H9 (cell line): ENCODE results near the gene RPL15. TPM values are rescaled to one million over a fixed set of nuclear protein-coding genes. Genes with fewer than 3 reads are reported as not detected.

Source experiments
- DNase-seq: peaks from one replicate; pipeline ENCODE4 v3.0.0-alpha.2; 2017
- H2AFZ ChIP-seq: one replicate; pipeline ENCODE4 v1.6.1; 2013; ENCODE audit warnings: mild to moderate bottlenecking, low read length, control low read depth, moderate library complexity
- H2AK5ac ChIP-seq: 2 replicates; pipeline ENCODE4 v1.6.1; 2013; ENCODE audit warnings: low read length, control low read depth, mixed read lengths; ENCODE audit not compliant: insufficient read length
- H2BK120ac ChIP-seq: one replicate; pipeline ENCODE4 v1.6.1; 2013; ENCODE audit warnings: low read depth, mild to moderate bottlenecking, low read length, control low read depth, inconsistent platforms; ENCODE audit not compliant: poor library complexity, severe bottlenecking
- H2BK12ac ChIP-seq: 2 replicates; pipeline ENCODE4 v1.6.1; 2013; ENCODE audit warnings: low read length, control low read depth, mixed read lengths, low read depth; ENCODE audit not compliant: insufficient read length
- H2BK15ac ChIP-seq: 2 replicates; pipeline ENCODE4 v1.6.1; 2013; ENCODE audit warnings: low read depth, low read length, control low read depth
- H2BK20ac ChIP-seq: one replicate; pipeline ENCODE4 v1.6.1; 2013; ENCODE audit warnings: low read depth, mild to moderate bottlenecking, low read length, control low read depth, inconsistent platforms; ENCODE audit not compliant: poor library complexity, severe bottlenecking
- H2BK5ac ChIP-seq: 2 replicates; pipeline ENCODE4 v1.6.1; 2013; ENCODE audit warnings: low read length, control low read depth, mixed read lengths; ENCODE audit not compliant: insufficient read length
- H3K14ac ChIP-seq: 2 replicates; pipeline ENCODE4 v1.6.1; 2013; ENCODE audit warnings: low read length, control low read depth; ENCODE audit not compliant: insufficient read depth
- H3K18ac ChIP-seq: 2 replicates; pipeline ENCODE4 v1.6.1; 2013; ENCODE audit warnings: low read depth, mild to moderate bottlenecking, mixed read lengths, low read length, control low read depth; ENCODE audit not compliant: insufficient read length
- H3K23ac ChIP-seq: 2 replicates; pipeline ENCODE4 v1.6.1; 2013; ENCODE audit warnings: low read length, control low read depth, mixed read lengths, low read depth; ENCODE audit not compliant: insufficient read length
- H3K23me2 ChIP-seq: 2 replicates; pipeline ENCODE4 v1.6.1; 2013; ENCODE audit warnings: low read depth, mild to moderate bottlenecking, mixed read lengths, low read length, control low read depth; ENCODE audit not compliant: insufficient read length, poor library complexity, severe bottlenecking
- H3K27ac ChIP-seq: 2 replicates; pipeline ENCODE4 v1.5.1; 2013; ENCODE audit warnings: low read length, control low read depth, mixed read lengths, low read depth; ENCODE audit not compliant: insufficient read length
- H3K27me3 ChIP-seq: 2 replicates; pipeline ENCODE4 v1.6.1; 2013; ENCODE audit warnings: low read length, control low read depth, inconsistent platforms; ENCODE audit not compliant: insufficient read depth
- H3K4ac ChIP-seq: 2 replicates; pipeline ENCODE4 v1.6.1; 2013; ENCODE audit warnings: low read depth, mild to moderate bottlenecking, control low read depth, inconsistent platforms, low read length, moderate library complexity
- H3K4me1 ChIP-seq: 2 replicates; pipeline ENCODE4 v1.6.1; 2013; ENCODE audit warnings: low read length, control low read depth, inconsistent platforms; ENCODE audit not compliant: insufficient read depth
- H3K4me2 ChIP-seq: 2 replicates; pipeline ENCODE4 v1.6.1; 2013; ENCODE audit warnings: low read length, control low read depth, mixed read lengths; ENCODE audit not compliant: insufficient read length, insufficient read depth
- H3K56ac ChIP-seq: 2 replicates; pipeline ENCODE4 v1.6.1; 2013; ENCODE audit warnings: low read depth, mild to moderate bottlenecking, mixed read lengths, low read length, control low read depth; ENCODE audit not compliant: insufficient read length
- H3K79me1 ChIP-seq: 2 replicates; pipeline ENCODE4 v1.6.1; 2013; ENCODE audit warnings: low read depth, mild to moderate bottlenecking, moderate library complexity, low read length, control low read depth, inconsistent platforms; ENCODE audit not compliant: insufficient read depth, poor library complexity, severe bottlenecking
- H3K79me2 ChIP-seq: 2 replicates; pipeline ENCODE4 v1.6.1; 2013; ENCODE audit warnings: low read length, control low read depth, inconsistent platforms; ENCODE audit not compliant: insufficient read depth
- H3K9ac ChIP-seq: 2 replicates; pipeline ENCODE4 v1.6.1; 2013; ENCODE audit warnings: low read length, control low read depth, mixed read lengths; ENCODE audit not compliant: insufficient read length; ENCODE audit errors: extremely low read depth
- H3K9me3 ChIP-seq: one replicate; pipeline ENCODE4 v1.6.1; 2013; ENCODE audit warnings: low read depth, low read length, inconsistent platforms; ENCODE audit not compliant: control insufficient read depth
- H3T11ph ChIP-seq: one replicate; pipeline ENCODE4 v1.6.1; 2013; ENCODE audit warnings: mild to moderate bottlenecking, low read length, control low read depth, inconsistent platforms
- H4K20me1 ChIP-seq: one replicate; pipeline ENCODE4 v1.6.1; 2013; ENCODE audit not compliant: control insufficient read depth, insufficient read length, insufficient read depth
- H4K5ac ChIP-seq: 2 replicates; pipeline ENCODE4 v1.6.1; 2013; ENCODE audit warnings: low read depth, mild to moderate bottlenecking, mixed read lengths, low read length, control low read depth; ENCODE audit not compliant: insufficient read length
- H4K8ac ChIP-seq: replicated peaks from 2 replicates; pipeline ENCODE4 v1.6.1; 2013; ENCODE audit warnings: low read length, control low read depth, mixed read lengths, low read depth; ENCODE audit not compliant: insufficient read length
- H4K91ac ChIP-seq: 2 replicates; pipeline ENCODE4 v1.6.1; 2013; ENCODE audit warnings: low read depth, mild to moderate bottlenecking, moderate library complexity, mixed read lengths, low read length, control low read depth; ENCODE audit not compliant: insufficient read length
- H3K27ac Mint-ChIP-seq, 3 experiments: 2 replicates in 2 of 3; 3 replicates in 1 of 3; pipeline ENCODE4 v1.8.0; 2020 to 2021; ENCODE audit warnings: mixed read lengths in 3 of 3, mild to moderate bottlenecking in 1 of 3, moderate library complexity in 1 of 3
- H3K27me3 Mint-ChIP-seq: 2 replicates; pipeline ENCODE4 v1.8.0; 2021; ENCODE audit warnings: low read depth, mild to moderate bottlenecking, moderate library complexity, mixed read lengths
- H3K36me3 Mint-ChIP-seq, 3 experiments: 2 replicates in 2 of 3; 3 replicates in 1 of 3; pipeline ENCODE4 v1.8.0; 2020 to 2021; ENCODE audit warnings: low read depth in 3 of 3, mixed read lengths in 3 of 3; ENCODE audit not compliant: insufficient read depth in 1 of 3
- H3K4me1 Mint-ChIP-seq, 2 experiments: 2 replicates each; pipeline ENCODE4 v1.8.0; 2020; ENCODE audit warnings: mixed read lengths in 2 of 2
- H3K4me3 Mint-ChIP-seq, 2 experiments: 2 replicates in 1 of 2; 3 replicates in 1 of 2; pipeline ENCODE4 v1.8.0; 2020 to 2021; ENCODE audit warnings: mild to moderate bottlenecking in 2 of 2, mixed read lengths in 2 of 2, moderate library complexity in 1 of 2
- H3K9me3 Mint-ChIP-seq, 2 experiments: 2 replicates in 1 of 2; 3 replicates in 1 of 2; pipeline ENCODE4 v1.8.0; 2020; ENCODE audit warnings: mild to moderate bottlenecking in 2 of 2, mixed read lengths in 2 of 2, moderate library complexity in 1 of 2
- WGBS: extraction: QIAGEN DNeasy Blood & Tissue Kit; methylation state at CpG from one replicate; pipeline ENCODE4 v1.1.7; 2013; ENCODE audit warnings: missing lambda C conversion rate, low lambda C conversion rate, mixed read lengths; ENCODE audit not compliant: insufficient read length; ENCODE audit errors: extremely low coverage; 5-methylcytosine and 5-hydroxymethylcytosine counted together
- total RNA-seq: library from RNA; stranded (reverse); gene quantifications from 2 replicates; pipeline ENCODE4 v1.2.1, GENCODE V29; 2021
- TF ChIP-seq, protein P1 (sequence below): fragments of 200-600 bp; sonication (generic); conservative IDR thresholded peaks from 3 replicates; pipeline ENCODE4 v1.8.0; 2021; ENCODE audit warnings: antibody characterized with exemption, mild to moderate bottlenecking

Gene RPL15
- total RNA-seq, 1 experiment from 2014 or later = 2,794 TPM

DNA sequence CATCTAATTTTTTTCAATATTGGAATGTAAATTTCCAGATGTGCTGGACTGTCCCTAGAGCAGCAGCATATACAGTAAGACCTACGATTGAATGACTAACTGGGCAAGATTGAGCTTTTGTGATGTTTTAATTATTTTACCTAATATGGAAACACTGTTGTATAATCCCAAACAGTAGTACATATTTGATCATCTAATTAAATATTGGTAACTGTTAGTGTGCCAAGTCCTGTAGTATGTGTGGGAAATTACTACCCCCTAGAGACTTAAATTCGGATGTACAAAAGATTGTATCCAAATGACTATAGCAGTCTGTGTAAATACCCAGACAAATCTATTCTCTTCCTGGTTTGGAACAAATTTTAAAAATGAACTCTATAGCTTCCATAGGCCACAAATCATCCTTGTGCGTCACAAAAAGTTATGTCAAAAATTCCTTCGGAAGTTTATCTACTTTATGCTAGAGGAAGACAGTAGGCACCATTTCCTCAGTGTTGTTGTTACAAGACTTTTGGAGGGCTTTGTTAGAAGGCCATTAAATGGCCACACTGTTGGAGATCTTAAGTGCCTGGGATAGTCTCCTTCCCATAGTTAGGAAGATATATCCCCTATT, 41.7 kb upstream of the RPL15 start:
- H3K4me3 Mint-ChIP-seq = no peak overlapping the region
- no peaks in the 10 kb centered on the region for H3K9me3 ChIP-seq
- H3K4me1 Mint-ChIP-seq = peaks cover 19 to 23% of the 10 kb centered on the region in 2 experiments
- peaks cover 21 to 39% (median 37%) of the 10 kb centered on the region in 3 experiments for H3K36me3 Mint-ChIP-seq
- no peak overlapping the region for H3K23ac ChIP-seq
- DNase-seq = no peak
- H3K4ac ChIP-seq = no peak overlapping the region
- H3K4me1 ChIP-seq = peaks cover 2% of the 10 kb centered on the region; the same call in 1 of the 2 replicates
- no peaks in the 10 kb centered on the region for H3K79me1 ChIP-seq
- H3K27me3 ChIP-seq = no peaks in the 10 kb centered on the region
- no peak overlapping the region for H2BK12ac ChIP-seq
- no peak overlapping the region for H3K9ac ChIP-seq
- no peak overlapping the region for H3K56ac ChIP-seq
- H3K4me2 ChIP-seq = no peak overlapping the region
- no peak overlapping the region for H2AFZ ChIP-seq
- peaks cover 14 to 28% of the 10 kb centered on the region in 2 experiments for H3K9me3 Mint-ChIP-seq
- H3K18ac ChIP-seq = no peak overlapping the region
- H2BK120ac ChIP-seq = no peak overlapping the region
- no peak overlapping the region for H2BK20ac ChIP-seq
- TF ChIP-seq, protein P1, sequence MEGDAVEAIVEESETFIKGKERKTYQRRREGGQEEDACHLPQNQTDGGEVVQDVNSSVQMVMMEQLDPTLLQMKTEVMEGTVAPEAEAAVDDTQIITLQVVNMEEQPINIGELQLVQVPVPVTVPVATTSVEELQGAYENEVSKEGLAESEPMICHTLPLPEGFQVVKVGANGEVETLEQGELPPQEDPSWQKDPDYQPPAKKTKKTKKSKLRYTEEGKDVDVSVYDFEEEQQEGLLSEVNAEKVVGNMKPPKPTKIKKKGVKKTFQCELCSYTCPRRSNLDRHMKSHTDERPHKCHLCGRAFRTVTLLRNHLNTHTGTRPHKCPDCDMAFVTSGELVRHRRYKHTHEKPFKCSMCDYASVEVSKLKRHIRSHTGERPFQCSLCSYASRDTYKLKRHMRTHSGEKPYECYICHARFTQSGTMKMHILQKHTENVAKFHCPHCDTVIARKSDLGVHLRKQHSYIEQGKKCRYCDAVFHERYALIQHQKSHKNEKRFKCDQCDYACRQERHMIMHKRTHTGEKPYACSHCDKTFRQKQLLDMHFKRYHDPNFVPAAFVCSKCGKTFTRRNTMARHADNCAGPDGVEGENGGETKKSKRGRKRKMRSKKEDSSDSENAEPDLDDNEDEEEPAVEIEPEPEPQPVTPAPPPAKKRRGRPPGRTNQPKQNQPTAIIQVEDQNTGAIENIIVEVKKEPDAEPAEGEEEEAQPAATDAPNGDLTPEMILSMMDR = no peak
- no peak overlapping the region for H4K5ac ChIP-seq
- no peak overlapping the region for H2BK5ac ChIP-seq
- no peak overlapping the region for H3T11ph ChIP-seq
- H4K91ac ChIP-seq = no peak overlapping the region
- H3K23me2 ChIP-seq = no peaks in the 10 kb centered on the region
- no peak overlapping the region for H3K27ac ChIP-seq
- H2BK15ac ChIP-seq = no peak overlapping the region
- no peaks in the 10 kb centered on the region for H4K20me1 ChIP-seq
- no peak overlapping the region for H3K14ac ChIP-seq
- H4K8ac ChIP-seq = no peak overlapping the region
- no peak overlapping the region; a peak in 1 of 7 replicates for H3K27ac Mint-ChIP-seq
- H2AK5ac ChIP-seq = no peak overlapping the region
- H3K79me2 ChIP-seq = peaks cover 5% of the 10 kb centered on the region; the same call in 1 of the 2 replicates
- no peaks in the 10 kb centered on the region for H3K27me3 Mint-ChIP-seq
- no CpG with 5 or more reads among the region's 4 CpGs for WGBS
